ENCODE measurements around the gene TBCD.

DNA sequence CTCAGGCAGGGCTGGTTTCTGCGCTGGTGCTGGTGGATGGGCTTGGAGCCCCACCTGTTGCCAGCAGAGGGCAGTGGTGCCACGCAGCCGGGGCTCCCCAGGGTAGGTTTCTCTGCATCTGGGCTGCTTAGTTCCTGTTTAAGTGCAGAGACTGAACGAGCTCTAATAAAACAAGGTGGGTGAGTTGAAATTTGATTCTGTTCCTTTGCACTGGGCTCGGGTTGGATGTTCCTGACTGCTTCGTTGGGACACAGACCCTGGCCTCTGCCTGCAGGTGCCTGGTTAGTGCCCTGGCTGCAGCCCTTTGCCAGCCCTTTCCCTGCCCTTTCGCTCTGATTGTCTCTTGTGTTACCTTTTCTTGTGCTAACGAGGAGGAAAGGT lies 30.0 kb downstream of the TBCD start:
- TF ChIP-seq, protein P1, sequence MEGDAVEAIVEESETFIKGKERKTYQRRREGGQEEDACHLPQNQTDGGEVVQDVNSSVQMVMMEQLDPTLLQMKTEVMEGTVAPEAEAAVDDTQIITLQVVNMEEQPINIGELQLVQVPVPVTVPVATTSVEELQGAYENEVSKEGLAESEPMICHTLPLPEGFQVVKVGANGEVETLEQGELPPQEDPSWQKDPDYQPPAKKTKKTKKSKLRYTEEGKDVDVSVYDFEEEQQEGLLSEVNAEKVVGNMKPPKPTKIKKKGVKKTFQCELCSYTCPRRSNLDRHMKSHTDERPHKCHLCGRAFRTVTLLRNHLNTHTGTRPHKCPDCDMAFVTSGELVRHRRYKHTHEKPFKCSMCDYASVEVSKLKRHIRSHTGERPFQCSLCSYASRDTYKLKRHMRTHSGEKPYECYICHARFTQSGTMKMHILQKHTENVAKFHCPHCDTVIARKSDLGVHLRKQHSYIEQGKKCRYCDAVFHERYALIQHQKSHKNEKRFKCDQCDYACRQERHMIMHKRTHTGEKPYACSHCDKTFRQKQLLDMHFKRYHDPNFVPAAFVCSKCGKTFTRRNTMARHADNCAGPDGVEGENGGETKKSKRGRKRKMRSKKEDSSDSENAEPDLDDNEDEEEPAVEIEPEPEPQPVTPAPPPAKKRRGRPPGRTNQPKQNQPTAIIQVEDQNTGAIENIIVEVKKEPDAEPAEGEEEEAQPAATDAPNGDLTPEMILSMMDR (conservative IDR thresholded peaks at IDR 0.05 in 1 of 2, IDR thresholded peaks at IDR 0.05 in 1 of 2; ENCODE audit: low read depth in 1 of 2, low read length in 2 of 2) = peak; percentile 97 to 99
- no peak for TF ChIP-seq EZH2 (IDR thresholded peaks at IDR 0.05; ENCODE audit: low read length, missing control alignments)

All from fibroblast of lung (primary cell).